ENCODE measurements around the gene EFR3B. TPM values are rescaled to one million over a fixed set of nuclear protein-coding genes. Genes with fewer than 3 reads are reported as not detected.

Gene EFR3B
- total and polyA plus RNA-seq, 4 donors: 0.68 to 6.1 (median 3.6) TPM

DNA sequence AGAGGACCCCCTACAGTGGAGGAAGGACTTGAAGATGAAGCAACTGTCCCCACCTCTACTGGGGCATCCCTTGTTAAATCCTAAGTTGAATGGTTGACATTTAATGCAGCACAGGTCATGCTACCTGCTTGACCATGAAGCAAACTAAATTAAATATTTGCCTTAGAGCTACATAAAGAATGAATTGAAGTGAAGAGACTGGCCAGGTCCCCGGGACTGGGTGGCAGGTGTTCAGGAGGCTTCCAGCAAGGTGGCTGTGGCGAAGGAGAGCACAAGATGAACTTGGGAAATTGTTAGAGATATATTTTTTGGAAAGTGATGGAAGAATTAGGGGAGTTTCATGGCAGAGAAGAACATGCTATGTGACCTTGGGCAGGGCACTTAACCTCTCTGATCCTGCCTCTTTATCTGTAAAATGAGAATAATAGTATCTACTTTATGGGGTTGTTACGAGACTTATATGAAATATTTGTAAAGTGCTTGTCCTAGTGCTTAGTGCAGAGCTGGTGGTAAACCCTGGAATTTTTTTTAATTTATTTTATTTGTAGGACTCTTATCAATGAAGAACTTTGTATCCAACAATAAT lies 37.3 kb downstream of the EFR3B start:
- Histone ChIP-seq H3K4me1 (ENCODE audit: control insufficient read depth in 5 of 5, insufficient read depth in 5 of 5, low read length in 5 of 5) (peaks cover 0 to 4% (median 0%) of the 10 kb centered on the region in 5 donors), H3K9me3 (ENCODE audit: control insufficient read depth in 4 of 4, insufficient read depth in 3 of 4, low read length in 3 of 4) (no peaks in the 10 kb centered on the region), H3K27me3 (ENCODE audit: control insufficient read depth in 3 of 3, insufficient read depth in 3 of 3, low read length in 2 of 3) (no peaks in the 10 kb centered on the region), H3K4me3 (no peak overlapping the region), H3K27ac (ENCODE audit: low read depth in 1 of 2, low read length in 1 of 2) (no peak overlapping the region), H3K9ac (ENCODE audit: insufficient read depth in 1 of 2, low read length in 2 of 2) (no peak overlapping the region), H3K36me3 (ENCODE audit: control insufficient read depth in 4 of 4, insufficient read depth in 4 of 4, low read length in 4 of 4) (no peaks in the 10 kb centered on the region)
- WGBS, 2 donors: 80 to 95% methylated on average over 3 of the region's 3 CpGs
- ATAC-seq (ENCODE audit: insufficient read depth, low FRiP score) (no peak), DNase-seq (no peak)
- TF ChIP-seq, protein P1, sequence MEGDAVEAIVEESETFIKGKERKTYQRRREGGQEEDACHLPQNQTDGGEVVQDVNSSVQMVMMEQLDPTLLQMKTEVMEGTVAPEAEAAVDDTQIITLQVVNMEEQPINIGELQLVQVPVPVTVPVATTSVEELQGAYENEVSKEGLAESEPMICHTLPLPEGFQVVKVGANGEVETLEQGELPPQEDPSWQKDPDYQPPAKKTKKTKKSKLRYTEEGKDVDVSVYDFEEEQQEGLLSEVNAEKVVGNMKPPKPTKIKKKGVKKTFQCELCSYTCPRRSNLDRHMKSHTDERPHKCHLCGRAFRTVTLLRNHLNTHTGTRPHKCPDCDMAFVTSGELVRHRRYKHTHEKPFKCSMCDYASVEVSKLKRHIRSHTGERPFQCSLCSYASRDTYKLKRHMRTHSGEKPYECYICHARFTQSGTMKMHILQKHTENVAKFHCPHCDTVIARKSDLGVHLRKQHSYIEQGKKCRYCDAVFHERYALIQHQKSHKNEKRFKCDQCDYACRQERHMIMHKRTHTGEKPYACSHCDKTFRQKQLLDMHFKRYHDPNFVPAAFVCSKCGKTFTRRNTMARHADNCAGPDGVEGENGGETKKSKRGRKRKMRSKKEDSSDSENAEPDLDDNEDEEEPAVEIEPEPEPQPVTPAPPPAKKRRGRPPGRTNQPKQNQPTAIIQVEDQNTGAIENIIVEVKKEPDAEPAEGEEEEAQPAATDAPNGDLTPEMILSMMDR (IDR thresholded peaks at IDR 0.05; ENCODE audit: control extremely low read depth, extremely low read depth): no peak

GRCh38 chr2:25081237-25081790 lies 39.4 kb downstream of the EFR3B start:
- no peaks in the 10 kb centered on the region for H3K27me3 ChIP-seq (ENCODE audit: control insufficient read depth in 3 of 3, insufficient read depth in 3 of 3, low read length in 2 of 3)
- TF ChIP-seq, protein P1 (IDR thresholded peaks at IDR 0.05; ENCODE audit: control extremely low read depth, extremely low read depth): no peak
- WGBS, 2 donors: 93 to 94% methylated on average over 9 of the region's 9 CpGs
- peaks cover 0 to 4% (median 0%) of the 10 kb centered on the region in 5 donors for H3K4me1 ChIP-seq (ENCODE audit: control insufficient read depth in 5 of 5, insufficient read depth in 5 of 5, low read length in 5 of 5)
- H3K27ac ChIP-seq (ENCODE audit: low read depth in 1 of 2, low read length in 1 of 2): no peak overlapping the region
- ATAC-seq (ENCODE audit: insufficient read depth, low FRiP score) (no peak), DNase-seq (no peak)
- no peaks in the 10 kb centered on the region for H3K36me3 ChIP-seq (ENCODE audit: control insufficient read depth in 4 of 4, insufficient read depth in 4 of 4, low read length in 4 of 4)
- H3K9me3 ChIP-seq (ENCODE audit: control insufficient read depth in 4 of 4, insufficient read depth in 3 of 4, low read length in 3 of 4): no peaks in the 10 kb centered on the region
- no peak overlapping the region for H3K9ac ChIP-seq (ENCODE audit: insufficient read depth in 1 of 2, low read length in 2 of 2)
- H3K4me3 ChIP-seq: no peak overlapping the region

GRCh38 chr2:25082002-25082622 lies 40.2 kb downstream of the EFR3B start:
- TF ChIP-seq, protein P1 (IDR thresholded peaks at IDR 0.05; ENCODE audit: control extremely low read depth, extremely low read depth): no peak
- 83 to 98% methylated on average over 6 of the region's 6 CpGs for WGBS, 2 donors
- H3K9ac ChIP-seq (ENCODE audit: insufficient read depth in 1 of 2, low read length in 2 of 2): no peak overlapping the region
- no peaks in the 10 kb centered on the region for H3K9me3 ChIP-seq (ENCODE audit: control insufficient read depth in 4 of 4, insufficient read depth in 3 of 4, low read length in 3 of 4)
- H3K4me3 ChIP-seq: no peak overlapping the region
- DNase-seq (no peak), ATAC-seq (ENCODE audit: insufficient read depth, low FRiP score) (no peak)
- peaks cover 0 to 4% (median 0%) of the 10 kb centered on the region in 5 donors for H3K4me1 ChIP-seq (ENCODE audit: control insufficient read depth in 5 of 5, insufficient read depth in 5 of 5, low read length in 5 of 5)
- no peaks in the 10 kb centered on the region for H3K36me3 ChIP-seq (ENCODE audit: control insufficient read depth in 4 of 4, insufficient read depth in 4 of 4, low read length in 4 of 4)
- no peak overlapping the region for H3K27ac ChIP-seq (ENCODE audit: low read depth in 1 of 2, low read length in 1 of 2)
- no peaks in the 10 kb centered on the region for H3K27me3 ChIP-seq (ENCODE audit: control insufficient read depth in 3 of 3, insufficient read depth in 3 of 3, low read length in 2 of 3)
